ENCODE results near the gene TPBGL.

TPBGL gene

DNA sequence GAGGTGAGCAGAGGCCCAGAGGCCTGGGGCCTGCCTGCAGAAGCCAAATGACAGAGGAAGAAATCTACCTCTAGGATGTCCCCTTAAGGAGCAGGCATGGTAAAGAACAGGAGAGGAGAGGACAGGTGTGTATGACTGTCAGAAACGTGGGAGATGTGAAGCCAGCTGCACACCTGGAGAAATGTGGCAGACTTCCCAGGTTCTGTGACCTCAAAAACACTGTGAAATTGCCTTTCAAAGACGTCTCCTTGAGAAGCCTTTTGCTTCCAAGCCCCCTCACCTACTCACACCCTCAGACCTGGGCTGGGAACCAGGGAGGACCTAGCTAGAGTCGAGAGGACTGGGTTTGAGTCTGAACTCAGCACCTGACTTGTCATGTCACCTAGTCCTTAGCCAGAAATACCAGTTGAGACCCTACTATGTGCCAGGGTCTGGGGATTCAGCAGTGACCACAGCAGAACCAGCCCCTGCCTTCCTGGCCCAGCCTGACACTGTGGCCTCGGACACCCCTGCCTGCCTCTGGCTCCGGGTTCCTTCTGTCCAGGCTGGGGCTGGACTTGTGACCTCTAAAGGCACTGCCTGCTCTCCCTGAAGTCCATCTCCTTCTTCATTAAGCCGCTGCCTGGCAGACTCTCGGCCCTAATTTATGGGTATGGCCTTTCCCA is 5.6 kb downstream of the TPBGL start:
- DNase-seq (ENCODE audit: low read depth), result no peak

DNA sequence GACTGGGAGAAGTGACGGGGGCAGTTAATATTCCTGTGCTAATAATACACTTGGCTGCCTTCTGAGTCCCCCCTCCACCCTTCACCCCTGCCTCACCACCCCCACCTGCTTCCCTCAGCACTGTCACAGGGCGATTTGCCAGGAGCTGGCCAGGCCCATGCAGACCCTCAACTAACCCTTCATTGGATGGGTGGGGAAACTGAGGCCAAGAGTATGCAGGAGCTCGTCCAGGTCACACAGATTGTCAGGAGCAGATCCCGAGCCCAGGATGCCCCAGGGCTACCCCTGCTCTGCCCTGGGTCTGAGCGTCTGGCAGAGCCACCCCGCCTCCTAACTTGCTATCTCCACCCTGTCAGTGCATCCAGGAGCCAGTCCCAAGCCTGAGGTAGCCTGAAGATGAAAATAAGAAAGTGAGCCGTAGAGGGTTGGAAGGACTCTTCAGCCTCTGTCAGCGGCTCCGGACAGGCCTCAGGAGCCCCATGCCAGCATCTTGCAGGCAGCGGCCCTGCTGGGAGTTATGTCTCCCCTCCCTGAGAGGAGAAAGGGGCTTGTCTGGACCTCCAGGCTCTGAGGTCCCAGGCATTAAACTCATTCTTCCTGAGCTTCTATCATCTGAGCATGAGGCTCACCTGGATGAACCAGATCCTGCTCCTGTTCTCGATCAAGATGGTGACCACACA is 6.2 kb downstream of the TPBGL start:
- DNase-seq (ENCODE audit: low read depth), result no peak

DNA sequence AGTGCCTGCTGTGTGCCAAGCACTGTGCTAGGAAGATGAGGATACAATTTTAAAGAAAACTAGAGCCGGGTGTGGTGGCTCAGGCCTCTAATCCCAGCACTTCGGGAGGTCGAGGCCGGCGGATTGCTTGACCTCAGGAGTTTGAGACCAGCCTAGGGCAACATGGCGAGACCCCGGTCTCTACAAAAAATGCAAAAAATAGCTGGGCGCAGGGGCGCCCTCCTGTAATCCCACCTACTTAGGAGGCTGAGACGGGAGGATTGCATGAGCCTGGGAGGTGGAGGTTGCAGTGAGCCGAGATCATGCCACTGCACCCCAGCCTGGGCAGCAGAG is 8.3 kb downstream of the TPBGL start:
- DNase-seq (ENCODE audit: low read depth), result no peak

DNA sequence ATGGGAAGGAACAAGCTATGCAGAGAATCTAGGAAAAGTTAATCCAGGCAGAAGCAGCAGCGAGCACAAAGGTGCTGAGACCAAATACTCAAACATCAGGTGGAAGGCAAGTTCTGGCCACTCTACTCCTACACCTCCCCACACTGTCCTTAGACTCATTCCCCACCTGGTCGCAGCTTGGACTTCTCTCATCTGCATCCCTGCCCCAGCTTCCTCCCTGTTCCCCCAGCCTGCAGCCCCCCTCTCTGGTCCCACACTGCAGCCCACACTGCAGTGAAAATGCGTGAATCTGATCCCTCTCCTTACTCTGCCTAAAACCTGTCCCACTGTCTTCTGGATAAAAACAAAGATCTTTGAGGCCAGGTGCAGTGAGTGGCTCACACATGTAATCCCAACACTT is 9.1 kb downstream of the TPBGL start:
- DNase-seq (ENCODE audit: low read depth), result no peak

DNA sequence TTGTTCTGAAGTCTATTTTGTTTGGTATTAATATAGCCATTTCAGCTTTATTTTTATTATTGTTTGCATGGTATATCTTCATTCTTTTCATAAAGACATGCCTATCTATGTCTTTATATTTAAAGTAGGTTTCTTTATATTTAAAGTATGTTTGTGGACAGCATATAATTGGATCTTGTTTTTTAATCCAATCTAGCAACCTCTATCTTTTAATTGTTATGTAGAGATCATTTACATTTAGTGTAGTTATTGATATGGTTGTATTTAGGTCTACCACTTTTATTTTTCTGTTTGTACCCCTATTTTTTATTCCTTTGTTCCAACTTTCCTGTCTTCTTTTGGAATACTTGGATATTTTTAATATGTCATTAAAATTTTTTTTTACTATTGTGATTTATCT is 13.8 kb downstream of the TPBGL start:
- no peak for DNase-seq (ENCODE audit: low read depth)

DNA sequence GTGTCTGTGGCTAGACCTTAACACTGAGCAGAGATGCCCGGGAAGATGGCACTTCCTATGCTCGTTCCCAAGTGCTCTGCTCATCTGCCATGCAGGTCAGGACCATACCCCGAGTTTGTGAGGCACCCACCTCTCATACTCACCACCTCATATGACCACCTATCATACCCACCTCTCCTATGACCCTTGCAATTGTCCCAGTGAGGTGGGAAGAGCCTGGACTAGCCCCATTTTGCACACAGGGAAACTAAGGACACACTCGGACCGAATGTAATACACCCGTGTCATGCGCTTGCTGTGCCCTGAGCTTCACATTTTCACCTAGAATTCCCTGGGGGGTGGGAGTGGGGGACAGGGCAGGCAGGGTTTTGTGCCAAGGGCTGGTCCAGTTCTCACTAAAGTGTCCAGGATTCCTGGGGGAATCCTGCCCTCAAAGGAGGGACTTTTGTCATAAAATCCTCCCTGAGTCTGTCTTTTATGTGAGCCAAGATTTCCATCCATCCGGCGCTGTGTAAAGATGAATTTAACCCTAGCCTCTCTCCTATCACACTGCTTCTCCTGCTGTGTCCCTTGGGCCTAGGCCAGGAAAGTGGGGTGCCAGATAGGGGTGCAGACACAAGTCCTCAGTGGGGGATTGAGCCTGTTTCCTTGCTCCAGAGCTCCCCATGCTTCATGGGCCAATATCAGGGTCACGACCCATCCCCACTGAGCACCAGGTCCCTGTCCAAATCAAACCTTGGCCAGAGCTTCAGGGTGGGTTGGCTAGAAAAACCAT is 20.0 kb downstream of the TPBGL start:
- DNase-seq (ENCODE audit: low read depth), result no peak

DNA sequence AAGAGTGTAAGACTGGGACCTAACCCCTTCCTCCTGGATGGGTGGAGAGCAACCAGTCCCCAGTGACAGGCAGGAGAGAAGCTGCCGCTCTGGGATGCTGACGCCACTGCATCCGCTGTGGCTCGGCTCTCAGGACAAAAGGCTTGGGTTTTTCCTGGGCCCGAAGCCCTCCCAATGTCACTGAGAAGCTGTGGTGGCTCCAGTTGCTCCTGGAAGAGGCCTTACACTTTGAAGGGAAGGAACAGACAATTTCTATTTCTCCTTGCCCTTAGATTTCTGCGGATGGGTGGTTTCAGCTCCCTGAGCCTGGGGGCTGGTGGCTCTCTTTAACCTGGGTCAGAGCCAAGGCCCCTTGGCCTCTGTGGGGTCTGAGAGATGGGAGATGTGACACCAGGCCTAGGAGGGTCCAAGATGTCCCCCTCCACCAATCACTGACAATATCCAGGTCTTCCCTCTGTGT is 21.4 kb downstream of the TPBGL start:
- DNase-seq (ENCODE audit: low read depth), result no peak

DNA sequence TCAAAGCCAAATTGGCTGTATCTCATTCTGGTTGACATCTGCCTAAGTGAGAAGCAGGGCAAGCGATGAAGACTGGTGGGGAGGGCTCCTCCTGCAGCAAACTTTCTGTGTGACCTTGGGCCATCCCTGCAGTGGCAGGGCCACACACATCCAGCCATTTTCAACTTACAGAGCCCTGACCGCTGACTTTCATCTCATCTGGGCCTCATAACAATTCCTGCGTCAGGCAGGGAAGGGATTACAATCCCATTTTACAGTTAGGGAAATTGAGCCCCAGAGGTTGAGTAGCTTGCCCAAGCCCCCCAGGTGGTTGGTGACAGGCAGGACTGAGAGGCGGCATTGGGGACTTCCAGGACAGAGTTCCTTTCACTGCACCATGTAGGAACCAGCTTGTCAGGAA is 21.9 kb downstream of the TPBGL start:
- no peak for DNase-seq (ENCODE audit: low read depth)

DNA sequence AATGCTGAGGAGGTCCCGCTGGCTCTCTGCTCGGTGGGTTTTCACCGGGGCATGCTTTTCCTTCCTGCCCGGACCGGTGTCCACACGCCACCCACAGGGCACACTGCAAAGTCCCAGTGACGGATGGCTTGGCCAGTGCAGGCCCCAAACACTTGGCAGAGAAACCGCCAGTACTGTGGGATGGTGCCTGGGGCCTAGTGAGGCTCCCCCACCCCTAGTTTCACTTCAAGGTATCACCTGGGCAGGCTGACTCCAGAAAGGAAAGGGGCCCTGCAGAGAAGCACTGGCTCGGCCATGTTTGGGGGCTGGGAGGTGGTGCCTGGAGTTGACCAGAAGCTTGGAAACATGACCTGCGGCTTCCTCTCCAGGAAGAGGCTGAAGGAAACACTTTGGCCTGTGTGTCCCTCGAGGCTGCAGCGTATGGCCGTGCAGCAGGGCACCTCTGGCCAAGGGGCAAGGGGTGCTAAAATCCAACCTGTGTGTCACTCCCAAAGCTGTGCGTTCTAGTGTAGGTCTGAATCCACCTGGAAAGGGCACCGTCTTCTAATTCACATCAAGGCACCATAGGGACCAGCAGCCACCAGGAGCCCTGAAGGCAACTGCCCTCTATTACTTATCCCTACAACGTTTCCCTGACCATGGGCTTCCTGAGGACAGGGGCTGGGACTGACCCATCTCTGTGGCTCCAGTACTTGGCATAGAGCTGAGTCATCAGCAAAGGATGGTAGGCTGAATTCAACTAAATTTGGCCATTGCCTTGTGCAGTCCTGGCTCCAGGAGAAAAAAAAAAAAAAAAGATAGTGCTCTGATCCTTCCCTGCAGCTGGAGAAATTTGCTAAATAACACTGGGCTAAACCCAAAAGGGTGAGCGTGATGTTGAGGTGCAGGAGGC is 22.6 kb downstream of the TPBGL start:
- DNase-seq (ENCODE audit: low read depth), result no peak

DNA sequence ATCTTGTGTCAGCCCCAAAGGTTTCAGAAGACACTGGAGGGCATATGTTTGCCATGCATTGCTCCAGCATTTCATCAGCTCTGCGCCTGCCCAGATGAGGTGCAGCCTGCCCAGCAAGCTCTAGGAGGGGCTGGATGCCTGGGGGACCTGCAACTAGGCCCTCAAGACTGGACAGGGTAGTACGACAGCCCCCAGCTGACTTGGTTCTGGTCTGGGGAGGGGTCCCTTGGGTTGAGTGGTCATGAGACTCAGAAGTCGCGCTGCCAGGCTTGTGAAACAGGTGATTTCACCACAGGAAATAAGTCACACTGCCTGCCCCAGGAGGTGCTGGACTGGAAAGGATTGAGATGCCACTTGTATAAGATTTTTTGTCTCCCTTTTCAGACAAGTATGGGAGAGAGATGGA is 23.4 kb downstream of the TPBGL start:
- DNase-seq (ENCODE audit: low read depth), result no peak

DNA sequence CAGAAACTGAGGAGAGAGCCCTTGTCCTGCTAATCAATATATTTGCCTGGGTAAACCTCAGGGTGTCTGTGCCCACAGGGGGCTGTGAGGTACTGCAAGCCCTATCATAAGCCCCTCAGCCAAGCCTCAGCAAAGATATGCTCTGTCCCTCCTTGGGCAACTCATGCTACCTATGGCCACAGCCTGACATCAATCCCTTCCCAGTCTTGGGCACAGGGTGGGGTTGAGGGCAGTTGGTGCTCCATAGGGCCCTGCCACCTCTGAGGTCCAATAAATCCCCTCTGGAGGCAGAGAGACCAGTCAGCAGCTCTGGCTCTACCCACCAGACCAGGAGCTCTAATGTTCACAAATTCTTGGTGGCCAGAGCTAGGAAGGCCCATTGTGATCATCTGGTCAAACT is 23.8 kb downstream of the TPBGL start:
- DNase-seq (ENCODE audit: low read depth), result no peak

DNA sequence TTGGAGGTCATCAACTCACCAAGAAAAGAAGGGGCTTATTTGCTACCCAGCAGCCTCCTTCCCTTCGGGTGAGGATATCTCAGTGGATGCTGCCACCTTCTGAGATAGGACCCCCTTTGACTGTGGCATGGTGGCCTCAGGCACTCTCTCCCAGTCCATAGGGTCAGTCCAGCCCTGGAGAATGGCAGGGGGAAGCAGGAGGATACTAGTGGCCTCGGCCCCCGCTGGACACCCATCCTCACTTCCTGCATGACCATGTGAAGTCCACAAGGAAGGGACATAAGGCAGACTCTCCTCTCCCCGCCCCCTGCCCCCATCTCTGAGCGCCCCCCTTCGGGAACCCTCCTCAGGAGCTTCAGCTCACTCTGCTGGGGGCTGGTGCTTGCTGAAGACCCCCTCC is 24.4 kb downstream of the TPBGL start:
- DNase-seq (ENCODE audit: low read depth), result no peak

DNA sequence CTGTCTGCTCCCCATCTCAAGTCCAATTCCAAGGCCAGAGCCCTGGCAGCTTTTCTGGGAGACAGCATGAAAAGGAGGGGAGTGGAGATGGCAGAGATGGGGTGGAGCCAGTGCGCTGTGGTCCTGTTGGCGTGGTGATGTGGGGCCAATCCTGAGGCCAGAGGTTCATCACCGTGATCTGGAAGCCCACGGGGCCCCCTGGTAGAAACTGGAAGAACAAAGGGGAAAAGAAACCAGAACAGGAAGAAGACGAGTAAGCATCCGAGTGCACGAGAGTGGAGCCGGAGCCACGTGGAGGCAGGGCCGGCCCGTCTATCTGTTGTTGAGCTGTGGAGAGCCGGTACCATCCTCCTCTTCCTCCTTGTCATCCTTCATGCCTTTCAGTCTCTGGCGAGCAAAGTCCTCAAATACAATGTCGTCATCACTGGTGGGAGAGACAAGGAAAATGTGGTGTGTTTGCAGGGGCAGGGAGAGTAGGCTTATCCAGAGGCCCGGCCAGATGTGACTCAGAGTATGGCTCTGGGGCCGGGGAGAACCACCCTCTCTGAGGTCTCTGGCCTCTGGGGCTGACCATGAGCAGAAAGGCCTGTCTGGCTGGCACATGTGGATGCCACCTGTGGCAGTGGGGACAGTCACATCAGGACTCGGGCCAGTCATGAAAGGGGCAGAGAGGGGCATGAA is 25.4 kb downstream of the TPBGL start:
- no peak for DNase-seq (ENCODE audit: low read depth)

DNA sequence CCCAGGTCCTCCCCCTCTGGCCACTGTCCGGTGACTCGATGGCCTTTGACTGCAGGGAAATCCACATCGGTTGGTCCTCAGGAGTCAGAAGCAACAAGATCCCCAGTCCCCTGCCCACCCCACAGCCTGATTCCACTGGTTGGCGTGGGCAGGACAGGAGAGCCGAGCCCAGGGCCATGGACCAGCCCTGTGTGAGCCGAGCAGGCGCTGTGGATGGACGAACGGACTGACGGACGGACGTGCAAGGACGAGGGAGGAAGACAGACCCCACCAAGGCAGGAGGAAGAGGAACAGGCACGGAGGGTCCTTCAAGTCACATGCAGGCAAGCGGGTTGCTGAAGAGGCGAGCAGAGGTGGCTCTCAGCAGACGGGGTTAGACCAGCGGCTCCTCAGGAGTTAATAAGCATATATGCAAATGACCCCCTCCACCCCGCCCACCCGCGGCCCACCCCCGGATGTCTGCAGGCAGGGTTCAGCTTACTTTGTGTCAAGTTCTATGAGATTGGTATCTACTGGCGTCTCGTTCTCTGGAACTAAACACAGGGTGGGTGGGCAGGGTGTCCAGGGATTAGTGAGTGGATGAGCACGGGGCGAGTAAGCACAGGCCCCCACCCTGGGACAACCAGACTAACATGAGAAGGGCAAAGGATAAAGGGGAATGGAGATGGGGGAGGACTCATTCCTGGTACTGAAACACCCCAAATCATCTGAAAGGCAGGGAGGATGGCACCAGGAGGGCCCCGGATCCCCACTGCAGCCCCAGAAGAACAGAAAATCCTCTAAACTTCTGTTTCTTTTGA is 26.8 kb downstream of the TPBGL start:
- DNase-seq (ENCODE audit: low read depth), result no peak

DNA sequence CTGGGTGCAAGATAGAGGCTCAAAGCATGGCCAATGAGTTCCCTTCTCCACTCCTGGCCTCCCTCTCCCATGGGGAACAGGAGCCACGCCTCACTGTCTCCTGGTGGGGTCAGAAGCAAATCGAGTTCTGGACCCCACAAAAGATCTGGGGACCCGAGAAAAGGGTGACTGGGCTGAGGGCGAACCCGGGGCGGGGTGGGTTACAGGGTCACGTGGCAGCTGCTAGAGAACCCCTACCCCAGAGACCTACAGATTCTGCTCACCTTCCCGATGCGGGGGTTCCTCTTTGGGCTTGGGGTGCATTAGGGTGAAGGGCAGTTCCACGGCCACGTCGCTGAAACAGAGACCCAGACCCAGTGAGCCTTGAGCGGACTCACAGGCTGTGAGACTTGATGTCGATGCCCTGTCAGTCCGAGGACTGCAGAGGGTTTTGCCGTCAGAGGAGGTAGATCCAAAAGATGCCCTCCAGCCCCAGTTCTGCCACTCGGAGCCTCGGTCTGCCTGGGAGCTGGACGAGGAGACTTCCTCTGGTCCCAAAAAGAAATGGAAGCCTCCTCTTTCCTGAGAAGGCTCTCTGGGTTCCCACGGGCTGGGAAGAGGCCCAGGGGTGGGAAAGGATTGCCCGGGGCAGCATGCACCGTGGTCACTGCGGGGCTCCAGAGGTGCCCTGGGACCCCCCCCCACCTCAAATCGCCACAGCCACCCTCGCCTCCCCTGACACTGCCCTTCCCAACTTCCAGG is 28.2 kb downstream of the TPBGL start:
- DNase-seq (ENCODE audit: low read depth), result no peak

DNA sequence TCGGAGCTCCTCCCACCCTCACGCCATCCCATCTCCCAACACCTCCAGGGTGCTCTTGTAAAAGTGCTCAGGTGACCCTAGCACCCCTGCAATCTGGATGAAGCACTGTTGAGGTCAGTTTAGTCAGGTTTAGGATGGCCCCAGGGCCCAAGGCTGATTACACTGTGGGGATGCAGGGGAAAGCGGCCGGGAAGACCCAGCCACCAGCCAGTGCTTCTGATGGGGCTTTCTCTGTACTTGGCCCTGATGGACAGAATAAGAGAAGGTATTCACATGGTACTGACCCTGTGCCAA is 28.7 kb downstream of the TPBGL start:
- DNase-seq (ENCODE audit: low read depth), result no peak

DNA sequence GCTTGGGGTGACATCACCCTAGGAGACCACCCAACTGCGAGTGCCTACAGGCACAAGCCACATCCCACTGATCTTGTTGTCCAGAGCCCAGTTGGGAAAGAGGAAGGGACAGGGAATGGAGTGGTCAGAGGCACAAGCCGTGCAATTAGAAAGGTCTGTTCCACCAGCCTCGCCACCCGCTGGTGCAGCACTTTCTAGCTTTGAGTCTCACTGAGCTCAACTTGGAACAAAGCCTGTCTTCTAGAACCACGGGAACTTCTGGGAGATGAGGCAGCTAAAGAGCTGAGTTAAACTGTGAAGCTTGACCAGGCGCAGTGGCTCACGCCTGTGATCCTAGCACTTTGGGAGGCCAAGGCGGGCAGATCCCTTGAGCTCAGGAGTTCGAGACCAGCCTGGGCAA is 29.3 kb downstream of the TPBGL start:
- DNase-seq (ENCODE audit: low read depth), result no peak

DNA sequence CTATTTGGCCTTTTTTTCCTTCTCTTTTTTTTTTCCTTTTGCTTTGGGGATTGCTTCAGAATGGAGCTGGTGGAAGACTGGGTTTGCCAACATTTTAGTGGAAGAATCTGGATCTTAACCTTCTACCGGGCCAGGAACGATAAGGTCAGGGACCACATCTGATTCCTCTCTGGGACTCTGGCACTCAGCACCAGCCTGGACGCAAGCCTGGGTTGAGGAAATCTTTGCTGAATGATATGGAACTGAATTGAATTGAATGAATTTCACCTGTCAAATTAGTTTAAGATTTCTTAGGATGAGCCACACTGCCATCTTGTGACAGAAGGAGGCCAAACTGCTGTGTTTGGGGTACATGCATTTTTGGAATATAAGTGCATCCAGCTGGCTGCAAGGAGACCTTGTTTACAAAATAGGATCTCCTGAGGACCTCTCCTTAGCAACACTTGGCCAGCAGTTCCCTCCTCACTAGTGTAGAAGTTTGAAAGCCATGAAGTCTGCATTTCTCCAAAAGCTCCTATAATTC is 30.4 kb downstream of the TPBGL start:
- DNase-seq (ENCODE audit: low read depth), result no peak

DNA sequence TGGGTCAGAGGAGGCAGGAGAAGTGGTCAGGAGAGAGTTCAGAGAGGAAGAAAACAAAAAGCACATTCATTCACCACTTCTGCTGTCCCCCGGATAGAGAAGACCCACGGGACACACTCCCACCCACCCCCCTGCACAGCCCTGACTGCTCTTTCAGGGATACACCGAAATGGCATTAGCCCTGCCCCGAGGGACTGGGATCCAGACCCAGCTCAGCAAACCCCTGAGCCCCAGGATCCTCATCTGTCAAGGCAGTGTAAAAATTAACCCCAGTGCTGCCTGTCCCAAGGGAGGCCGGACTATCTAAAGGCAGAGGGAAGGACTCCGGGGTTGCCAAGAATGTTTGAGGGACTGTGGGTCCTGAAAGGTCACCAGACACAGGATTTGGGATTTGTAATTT is 31.2 kb downstream of the TPBGL start:
- no peak for DNase-seq (ENCODE audit: low read depth)

DNA sequence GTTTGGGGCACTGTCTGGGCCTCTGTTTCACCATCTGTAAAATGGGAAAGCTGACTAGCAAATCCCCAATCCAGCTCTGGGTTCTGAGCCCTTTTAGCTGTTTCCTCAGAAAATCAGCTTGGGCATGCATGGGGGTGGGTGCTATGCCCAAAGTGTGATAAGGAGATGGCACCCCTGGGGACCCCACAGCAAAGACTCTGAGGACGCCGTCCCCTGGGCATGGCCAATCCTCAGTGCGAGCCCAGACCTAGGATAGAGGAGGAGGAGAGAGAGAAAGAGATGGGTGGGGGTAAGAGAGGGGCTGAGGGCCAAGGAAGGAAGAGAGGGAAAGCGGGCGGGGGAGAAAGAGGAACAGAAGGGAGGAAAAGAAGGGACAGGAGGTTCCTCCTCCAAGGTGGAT is 31.8 kb downstream of the TPBGL start:
- DNase-seq (ENCODE audit: low read depth), result no peak

Data from activated gamma-delta T cell treated with anti-CD3 and anti-CD28 coated beads, Interleukin-2, amount 50 U/mL, for 16 hours (primary cell).